NCI-H2196 treated with DMSO at 0.1 percent for 48 hours (cell line): ENCODE measurements around the gene SETD3.

Experiments
- DNase-seq: peaks from one replicate; lab custom pipeline; 2025; ENCODE audit not compliant: unreplicated experiment; lab: John Stamatoyannopoulos, UW

SETD3 gene

GRCh38 chr14:99426265-99426664 lies 54.4 kb downstream of the SETD3 start:
- no peak for DNase-seq

- peak; percentile 20 for DNase-seq
These were observed 55.4 kb downstream of the SETD3 start for GRCh38 chr14:99425272-99425681.

- DNase-seq = no peak
These were observed 56.3 kb downstream of the SETD3 start for GRCh38 chr14:99424306-99424877.

DNA sequence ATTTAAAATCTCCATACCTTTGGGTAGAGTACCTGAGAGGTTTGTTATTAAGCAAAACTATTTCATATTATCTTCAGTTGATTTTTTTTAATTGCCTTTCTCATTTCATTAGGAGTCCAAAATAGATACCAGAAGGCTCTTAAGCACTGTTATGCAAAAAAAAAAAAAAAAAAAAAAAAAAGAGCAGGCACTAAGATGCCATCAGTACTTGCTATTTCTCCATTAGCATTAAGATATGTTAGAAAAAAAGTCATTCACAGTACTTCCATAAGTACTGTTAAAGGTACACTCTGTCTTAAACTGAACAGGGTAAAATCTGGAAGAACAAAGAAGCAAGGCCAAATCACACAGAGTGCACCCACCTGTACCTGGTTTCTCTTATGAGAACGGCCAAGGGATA lies 57.2 kb downstream of the SETD3 start:
- no peak for DNase-seq

DNA sequence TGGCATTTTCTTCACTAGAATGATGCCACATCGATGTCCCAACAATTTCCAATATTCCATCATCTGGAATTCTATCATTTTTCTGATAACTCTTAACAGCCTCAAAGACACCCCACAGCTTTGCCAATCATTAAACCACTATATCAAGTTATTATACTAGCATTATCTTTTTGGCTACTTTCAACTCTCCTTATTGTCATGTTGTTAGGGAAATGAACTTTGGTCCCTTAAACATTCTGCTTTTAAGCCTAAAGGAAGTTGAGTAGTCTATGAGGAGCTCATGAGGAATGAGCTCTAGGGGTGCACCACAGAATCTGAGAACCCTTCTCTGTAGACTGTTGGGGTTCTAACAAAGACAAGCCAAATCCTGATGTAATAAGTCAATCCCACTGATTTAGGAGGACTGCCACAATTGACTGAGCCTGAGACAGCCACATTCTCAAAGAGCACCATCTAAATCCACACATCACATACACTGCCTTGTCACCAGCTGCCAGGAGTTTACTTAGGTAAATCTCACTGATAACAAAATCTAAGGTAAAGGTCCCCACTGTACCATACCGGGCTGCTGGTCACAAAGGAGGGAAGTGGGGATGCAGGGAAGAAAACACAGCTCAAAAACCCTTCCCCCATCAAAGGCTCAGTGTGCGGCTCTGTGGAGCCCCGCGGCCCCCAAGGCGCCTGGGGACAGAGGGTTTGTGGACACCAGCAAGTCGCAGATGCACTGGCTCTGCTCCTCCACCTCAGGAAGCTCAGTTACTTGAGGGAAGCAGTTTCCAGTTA lies 58.2 kb downstream of the SETD3 start:
- DNase-seq = no peak

- no peak for DNase-seq
These were observed 59.9 kb downstream of the SETD3 start for GRCh38 chr14:99420711-99421110.

- DNase-seq = no peak
These were observed 60.8 kb downstream of the SETD3 start for GRCh38 chr14:99419905-99420304.

GRCh38 chr14:99418242-99418641 lies 62.4 kb downstream of the SETD3 start:
- DNase-seq = no peak

DNA sequence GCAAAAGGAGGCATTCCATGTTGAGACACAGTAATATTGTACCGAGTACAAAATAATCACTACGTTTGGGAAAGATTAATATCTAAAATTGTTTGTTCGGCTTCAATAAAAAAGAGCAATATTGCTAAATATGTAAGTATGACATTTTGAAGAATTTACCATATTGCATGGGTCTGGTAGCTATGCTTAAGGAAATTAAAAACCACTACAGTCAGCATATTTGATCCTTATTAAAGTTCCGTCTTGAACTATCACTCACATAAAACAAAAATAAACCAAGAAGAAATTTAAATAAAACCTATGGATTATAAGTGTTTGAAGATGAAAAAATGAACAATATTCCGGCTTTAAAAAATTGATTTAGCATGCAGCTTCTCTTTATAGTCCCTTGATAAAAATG lies 63.8 kb downstream of the SETD3 start:
- DNase-seq = no peak

DNA sequence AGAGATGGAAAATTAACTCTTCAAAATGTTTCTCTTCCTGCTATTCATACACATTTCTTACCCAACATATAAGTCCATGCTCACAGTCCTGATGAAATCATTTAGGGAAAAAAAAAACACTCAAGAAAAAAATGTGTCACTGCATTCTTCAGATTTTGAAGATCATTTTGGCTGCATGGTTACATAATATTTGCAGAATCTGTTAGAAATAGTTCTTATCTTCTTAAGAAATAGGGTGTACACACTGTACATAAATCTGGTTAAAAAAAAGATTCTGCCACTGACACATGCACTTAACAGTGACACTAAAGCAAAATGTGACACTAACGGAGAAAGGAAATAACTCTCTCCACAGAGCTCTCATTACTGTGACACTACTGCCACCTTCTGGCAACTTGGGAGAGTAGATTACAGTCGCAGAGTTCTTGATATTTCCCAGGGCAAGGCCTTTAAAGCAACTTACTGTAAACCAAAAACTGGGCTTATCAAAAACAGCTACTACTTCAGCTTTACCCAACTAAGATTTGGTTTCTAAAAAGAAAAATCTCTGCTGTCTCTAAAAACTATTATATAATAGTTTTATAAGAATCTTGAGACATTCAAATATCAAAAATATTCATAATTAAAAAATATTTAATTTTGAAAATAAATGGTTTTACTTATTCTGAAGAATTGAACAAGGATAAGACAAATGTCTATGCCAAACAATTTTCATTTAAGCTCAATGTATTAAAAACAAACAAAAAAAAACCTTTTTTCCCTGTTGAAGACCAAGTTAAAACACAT lies 65.0 kb downstream of the SETD3 start:
- peak; percentile 44 for DNase-seq

GRCh38 chr14:99413911-99414310 lies 66.7 kb downstream of the SETD3 start:
- DNase-seq = no peak

DNA sequence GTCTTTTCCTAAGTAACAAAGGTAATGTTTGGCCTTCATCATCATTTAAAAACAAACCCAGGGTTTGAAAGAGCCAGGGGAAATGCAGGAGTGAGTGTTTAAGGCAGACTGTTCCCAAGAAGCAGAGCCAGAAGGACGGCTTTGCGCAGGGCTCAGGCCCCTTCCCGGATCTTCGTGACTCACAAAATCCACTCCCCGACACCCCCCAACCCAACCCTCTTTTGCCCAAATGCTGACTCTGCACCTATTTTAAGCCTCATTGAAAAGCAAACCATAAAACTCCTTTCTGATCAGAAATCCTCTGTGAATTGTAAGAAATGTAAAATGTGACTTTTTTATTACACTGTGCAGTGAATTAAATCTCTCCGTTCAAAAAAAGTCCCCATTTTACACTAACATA lies 67.5 kb downstream of the SETD3 start:
- no peak for DNase-seq

- DNase-seq = no peak
These were observed 68.3 kb downstream of the SETD3 start for GRCh38 chr14:99412117-99413061.

- no peak for DNase-seq
These were observed 70.6 kb downstream of the SETD3 start for GRCh38 chr14:99410019-99410418.

DNA sequence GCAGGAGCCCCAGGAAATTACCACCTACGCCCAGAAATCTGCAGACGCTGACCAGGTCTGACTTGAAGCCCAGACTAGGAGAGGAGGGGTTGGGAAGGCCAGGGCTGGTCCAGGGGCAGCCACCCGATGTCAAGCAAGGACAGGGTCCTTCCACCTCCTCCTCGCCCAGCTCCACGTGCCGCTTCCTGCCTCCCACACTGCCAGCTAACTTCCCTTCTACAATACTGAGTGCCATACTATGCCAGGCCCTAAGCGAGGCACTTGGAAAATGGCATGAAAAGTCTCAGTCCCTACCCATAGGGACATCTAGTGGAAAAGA lies 71.7 kb downstream of the SETD3 start:
- DNase-seq = no peak

- DNase-seq = no peak
These were observed 72.2 kb downstream of the SETD3 start for GRCh38 chr14:99408286-99408970.

- DNase-seq = no peak
These were observed 73.2 kb downstream of the SETD3 start for GRCh38 chr14:99407416-99407815.

DNA sequence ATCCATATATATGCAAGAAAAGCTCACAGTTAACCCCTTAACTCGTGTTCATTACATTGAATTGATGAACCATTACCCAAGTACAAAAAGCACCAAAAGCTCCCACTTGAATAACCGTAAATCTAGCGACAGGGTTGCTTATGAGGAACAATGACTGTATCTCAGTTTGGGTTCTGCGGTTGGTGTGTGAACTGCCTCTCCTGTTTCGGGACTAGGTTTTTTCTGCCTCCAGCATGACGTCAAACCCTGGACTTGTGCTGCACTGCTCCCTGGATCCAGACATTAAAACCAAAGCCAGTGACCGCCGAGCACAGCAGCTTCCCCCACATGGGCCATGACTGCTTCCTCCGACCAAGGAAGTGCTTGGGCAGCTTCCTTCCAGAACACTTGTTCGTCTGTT lies 77.7 kb downstream of the SETD3 start:
- no peak for DNase-seq

GRCh38 chr14:99402285-99402648 lies 78.4 kb downstream of the SETD3 start:
- no peak for DNase-seq

DNA sequence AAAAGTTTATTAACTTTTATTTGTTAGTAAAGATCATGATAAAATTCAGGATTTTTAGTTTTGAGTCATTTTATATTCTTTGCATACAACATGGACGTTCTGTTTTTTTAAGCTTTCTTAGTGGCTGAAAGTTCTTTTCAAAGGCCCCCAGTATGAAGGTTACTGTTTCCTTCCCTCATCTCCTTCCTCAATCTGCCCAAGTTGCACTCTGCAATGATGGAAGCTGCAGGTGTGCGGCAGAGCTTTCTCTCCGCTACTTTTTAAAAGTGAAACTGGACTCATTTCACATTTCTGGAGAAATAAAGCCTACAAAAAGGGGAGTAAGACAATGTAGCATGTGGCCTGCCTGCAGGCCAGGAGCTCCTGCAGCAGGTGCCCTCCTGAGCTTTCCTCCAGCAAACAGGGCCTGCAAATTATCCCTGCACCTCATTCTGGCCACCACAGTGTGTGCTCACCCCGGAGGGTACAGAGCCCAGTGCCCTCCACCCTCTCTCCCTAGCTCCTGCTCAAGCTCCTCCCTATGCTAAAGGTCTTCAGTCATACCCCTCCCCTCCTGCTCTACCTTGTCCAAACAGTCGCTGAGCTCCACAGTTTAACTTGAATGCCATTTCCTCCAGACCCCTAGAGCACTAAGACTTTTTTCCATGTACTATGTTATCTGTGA lies 78.9 kb downstream of the SETD3 start:
- no peak for DNase-seq
